IMR-90 (cell line): ENCODE measurements around the gene C20orf202. TPM values are rescaled to one million over a fixed set of nuclear protein-coding genes. Genes with fewer than 3 reads are reported as not detected.
A peak's percentile ranks its signal among the peaks of the same experiment; 100 is the strongest.

Source experiments
- ATAC-seq: fragments of 200-7000 bp; cut with Tn5 transposase; 2 replicates; pipeline ENCODE4 v1.9.1; 2020; ENCODE audit warnings: low read depth, mild to moderate bottlenecking, moderate library complexity
- BruUV-seq: library from RNA; stranded (reverse); fragments of 400-500 nt; replicated peaks from 2 replicates; lab custom pipeline; 2021; lab: Mats Ljungman, UMichigan
- CTCF ChIA-PET: fragments of 300-600 bp; formaldehyde crosslinking; extraction: SDS; loops from one replicate; lab custom pipeline; 2021; ENCODE audit warnings: antibody characterized with exemption; lab: Yijun Ruan, JAX
- POLR2A ChIA-PET: fragments of 300-600 bp; sonication (Branson Sonifier 250); formaldehyde crosslinking; loops from one replicate; lab custom pipeline; 2022; ENCODE audit warnings: antibody characterized with exemption; ENCODE audit not compliant: unreplicated experiment; lab: Charles Lee
- DNase-seq: peaks from one replicate; pipeline ENCODE4 v3.0.0; 2013
- H2AFZ ChIP-seq: replicated peaks from 2 replicates; pipeline ENCODE3; 2013; ENCODE audit warnings: low read length, mild to moderate bottlenecking; ENCODE audit not compliant: poor library complexity
- H2AK5ac ChIP-seq: 2 replicates; pipeline ENCODE4 v1.6.1; 2013; ENCODE audit warnings: low read depth, low read length, inconsistent platforms
- H2AK9ac ChIP-seq: replicated peaks from 2 replicates; pipeline ENCODE3; 2013; ENCODE audit warnings: mild to moderate bottlenecking, low read depth, low read length, moderate library complexity; ENCODE audit not compliant: poor library complexity
- H2BK120ac ChIP-seq: 2 replicates; pipeline ENCODE4 v1.6.1; 2013; ENCODE audit warnings: low read depth, low read length, inconsistent platforms
- H2BK15ac ChIP-seq: 3 replicates; pipeline ENCODE4 v1.6.1; 2013; ENCODE audit warnings: low read depth, low read length, inconsistent platforms
- H2BK20ac ChIP-seq: 2 replicates; pipeline ENCODE4 v1.6.1; 2013; ENCODE audit warnings: low read depth, mild to moderate bottlenecking, inconsistent platforms, low read length, moderate library complexity
- H2BK5ac ChIP-seq: 2 replicates; pipeline ENCODE4 v1.6.1; 2013; ENCODE audit warnings: mild to moderate bottlenecking, low read depth, low read length, inconsistent platforms; ENCODE audit not compliant: poor library complexity, severe bottlenecking
- H3K14ac ChIP-seq: replicated peaks from 2 replicates; pipeline ENCODE4 v1.6.1; 2013; ENCODE audit warnings: low read depth, low read length, inconsistent platforms
- H3K18ac ChIP-seq: 2 replicates; pipeline ENCODE4 v1.6.1; 2013; ENCODE audit warnings: low read depth, low read length, control low read depth
- H3K23ac ChIP-seq: 2 replicates; pipeline ENCODE4 v1.6.1; 2013; ENCODE audit warnings: low read depth, low read length, inconsistent platforms
- H3K27ac ChIP-seq: 2 replicates; pipeline ENCODE4 v1.5.1; 2013; ENCODE audit warnings: mild to moderate bottlenecking, control low read depth, low read length; ENCODE audit not compliant: insufficient read depth
- H3K27me3 ChIP-seq: 2 replicates; pipeline ENCODE4 v1.6.1; 2013; ENCODE audit warnings: low read length; ENCODE audit not compliant: control insufficient read depth, insufficient read depth
- H3K36me3 ChIP-seq: 2 replicates; pipeline ENCODE4 v1.6.1; 2013; ENCODE audit warnings: low read length, mixed read lengths; ENCODE audit not compliant: control insufficient read depth, insufficient read depth
- H3K4ac ChIP-seq: 2 replicates; pipeline ENCODE4 v1.6.1; 2013; ENCODE audit warnings: low read depth, low read length, inconsistent platforms
- H3K4me1 ChIP-seq: 2 replicates; pipeline ENCODE4 v1.6.1; 2013; ENCODE audit warnings: low read length, mixed read lengths; ENCODE audit not compliant: control insufficient read depth, insufficient read depth
- H3K4me2 ChIP-seq: 2 replicates; pipeline ENCODE4 v1.6.1; 2013; ENCODE audit warnings: low read depth, mild to moderate bottlenecking, control low read depth, low read length, moderate library complexity
- H3K4me3 ChIP-seq: 2 replicates; pipeline ENCODE4 v1.5.1; 2013; ENCODE audit warnings: low read depth, mild to moderate bottlenecking, control low read depth, low read length, moderate library complexity; ENCODE audit not compliant: insufficient read depth
- H3K56ac ChIP-seq: 2 replicates; pipeline ENCODE4 v1.6.1; 2013; ENCODE audit warnings: low read length, inconsistent platforms; ENCODE audit not compliant: insufficient read depth; ENCODE audit errors: extremely low read depth
- H3K79me1 ChIP-seq, 2 experiments: 2 replicates each; pipeline ENCODE4 v1.6.1; 2013; ENCODE audit warnings: low read length in 2 of 2, inconsistent platforms in 1 of 2, low read depth in 1 of 2
- H3K9ac ChIP-seq: 2 replicates; pipeline ENCODE4 v1.6.1; 2013; ENCODE audit warnings: low read depth, low read length, control low read depth
- H3K9me1 ChIP-seq: 2 replicates; pipeline ENCODE4 v1.6.1; 2013; ENCODE audit warnings: low read length, inconsistent platforms; ENCODE audit not compliant: insufficient read depth
- H3K9me3 ChIP-seq: 2 replicates; pipeline ENCODE4 v1.6.1; 2013; ENCODE audit warnings: low read length; ENCODE audit not compliant: control insufficient read depth, insufficient read depth
- H4K20me1 ChIP-seq: 2 replicates; pipeline ENCODE4 v1.6.1; 2013; ENCODE audit warnings: low read length, inconsistent platforms; ENCODE audit not compliant: insufficient read depth
- H4K5ac ChIP-seq: 2 replicates; pipeline ENCODE4 v1.6.1; 2013; ENCODE audit warnings: mild to moderate bottlenecking, low read depth, low read length, control low read depth
- H4K8ac ChIP-seq, 2 experiments: 2 replicates each; pipeline ENCODE4 v1.6.1; 2013; ENCODE audit warnings: low read depth in 2 of 2, low read length in 2 of 2, control low read depth in 1 of 2, inconsistent platforms in 1 of 2
- H4K91ac ChIP-seq: 2 replicates; pipeline ENCODE4 v1.6.1; 2013; ENCODE audit warnings: low read depth, low read length, inconsistent platforms; ENCODE audit not compliant: insufficient read depth
- BHLHE40 ChIP-seq: fragments of 150-350 bp; IDR thresholded peaks from 2 replicates; pipeline ENCODE4 v1.6.1; 2016; ENCODE audit warnings: mild to moderate bottlenecking, low read depth, low read length
- CEBPB ChIP-seq: IDR thresholded peaks from 2 replicates; pipeline ENCODE4 v1.6.1; 2012; ENCODE audit warnings: low read depth, low read length, improper control_type of control experiment
- CHD1 ChIP-seq: IDR thresholded peaks from 2 replicates; pipeline ENCODE4 v1.6.1; 2012; ENCODE audit warnings: low read depth, low read length, improper control_type of control experiment
- CTCF ChIP-seq: conservative IDR thresholded peaks from 2 replicates; pipeline ENCODE4 v1.5.1; 2012; ENCODE audit warnings: mild to moderate bottlenecking, low read depth, low read length, improper control_type of control experiment
- FOS ChIP-seq: fragments of 150-350 bp; IDR thresholded peaks from 2 replicates; pipeline ENCODE4 v1.6.1; 2016; ENCODE audit warnings: low read depth, low read length
- MAFK ChIP-seq: IDR thresholded peaks from 2 replicates; pipeline ENCODE4 v1.6.1; 2012; ENCODE audit warnings: low read depth, low read length, improper control_type of control experiment
- MAZ ChIP-seq: IDR thresholded peaks from 2 replicates; pipeline ENCODE4 v1.6.1; 2012; ENCODE audit warnings: low read depth, mild to moderate bottlenecking, low read length, improper control_type of control experiment, moderate library complexity, borderline replicate concordance
- MXI1 ChIP-seq: IDR thresholded peaks from 2 replicates; pipeline ENCODE4 v1.6.1; 2012; ENCODE audit warnings: low read depth, mild to moderate bottlenecking, low read length, moderate library complexity, borderline replicate concordance
- NFE2L2 ChIP-seq: fragments of 150-350 bp; IDR thresholded peaks from 2 replicates; pipeline ENCODE4 v1.6.1; 2016; ENCODE audit warnings: low read depth, mild to moderate bottlenecking, low read length
- POLR2A ChIP-seq: IDR thresholded peaks from 2 replicates; pipeline ENCODE4 v1.6.1; 2012; ENCODE audit warnings: mild to moderate bottlenecking, low read depth, low read length
- RAD21 ChIP-seq: IDR thresholded peaks from 2 replicates; pipeline ENCODE4 v1.6.1; 2012; ENCODE audit warnings: low read length, improper control_type of control experiment
- RCOR1 ChIP-seq: IDR thresholded peaks from 2 replicates; pipeline ENCODE4 v1.6.1; 2012; ENCODE audit warnings: mild to moderate bottlenecking, low read length, improper control_type of control experiment; ENCODE audit not compliant: insufficient replicate concordance
- RFX5 ChIP-seq: IDR thresholded peaks from 2 replicates; pipeline ENCODE4 v1.8.0; 2012; ENCODE audit warnings: low read depth, mild to moderate bottlenecking, low read length, moderate library complexity
- SMC3 ChIP-seq: fragments of 150-350 bp; IDR thresholded peaks from 2 replicates; pipeline ENCODE4 v1.6.1; 2016; ENCODE audit warnings: low read depth, mild to moderate bottlenecking, antibody characterized with exemption, low read length, moderate library complexity
- USF2 ChIP-seq: fragments of 150-350 bp; IDR thresholded peaks from 2 replicates; pipeline ENCODE4 v1.6.1; 2017; ENCODE audit warnings: mild to moderate bottlenecking, antibody characterized with exemption, low read length, low read depth
- WGBS, 2 experiments: methylation state at CpG; one replicate each; pipeline versions ENCODE4 v1.1.5 to v1.1.7; 2013; ENCODE audit warnings: missing lambda C conversion rate in 2 of 2; ENCODE audit not compliant: insufficient read length in 1 of 2; ENCODE audit errors: extremely low coverage in 2 of 2; 5-methylcytosine and 5-hydroxymethylcytosine counted together
- dilution Hi-C: fragments of 300-500 bp; cut with HindIII; formaldehyde crosslinking; loops from one replicate; pipeline ENCODE4 v1.14.3; 2018; ENCODE audit warnings: low sequenced_read_pairs; ENCODE audit not compliant: unreplicated experiment
- in situ Hi-C: fragments of 300-500 bp; cut with MboI; formaldehyde crosslinking; loops from 3 replicates; pipeline ENCODE4 v1.14.3; 2019; ENCODE audit warnings: low sequenced_read_pairs, inconsistent platforms, mixed read lengths
- intact Hi-C: fragments of 100-400 bp; cut with micrococcal nuclease; formaldehyde crosslinking; loops from 2 replicates; pipeline ENCODE4 v1.10.0; 2022
- polyA plus RNA-seq, 3 experiments: library from polyadenylated mRNA; depleted of rRNA; stranded (reverse); fragments of >200 nt; gene quantifications; 2 replicates each; pipeline ENCODE4 v1.2.3, GENCODE V29; 2012; ENCODE audit warnings: low replicate concordance in 1 of 3
- total RNA-seq: library from RNA; depleted of rRNA; stranded (reverse); fragments of >200 nt; gene quantifications from 2 replicates; pipeline ENCODE4 v1.2.3, GENCODE V29; 2012

Gene C20orf202
- total and polyA plus RNA-seq, 2 of the 4 experiments (the other 2 are of a cell fraction): not detected

GRCh38 chr20:1171461-1172093 lies 31.7 kb upstream of the C20orf202 start:
- ATAC-seq (peak; percentile 74), DNase-seq (peak; percentile 27)
- Histone ChIP-seq H3K27me3 (no peaks in the 10 kb centered on the region), H4K8ac (no peak overlapping the region), H2AK5ac (no peak overlapping the region), H3K9me1 (peaks cover 24% of the 10 kb centered on the region), H3K4me2 (no peak overlapping the region), H3K4me3 (no peak overlapping the region), H2BK20ac (no peak overlapping the region), H3K9me3 (no peaks in the 10 kb centered on the region), H4K5ac (no peak overlapping the region), H4K20me1 (peaks cover 17% of the 10 kb centered on the region; the same call in 1 of the 2 replicates), H3K36me3 (peaks cover 25% of the 10 kb centered on the region), H3K4ac (no peak overlapping the region), H3K27ac (no peak overlapping the region), H3K9ac (no peak overlapping the region), H2AK9ac (peak overlapping the region; percentile 68), H3K18ac (no peak overlapping the region), H2BK120ac (no peak overlapping the region), H2BK15ac (no peak overlapping the region), H2AFZ (no peak overlapping the region), H2BK5ac (no peak overlapping the region), H3K14ac (no peak overlapping the region), H3K56ac (no peak overlapping the region), H3K23ac (no peak overlapping the region), H4K91ac (no peak overlapping the region), H3K4me1 (no peaks in the 10 kb centered on the region), H3K79me1 (no peaks in the 10 kb centered on the region)
- ChIA-PET POLR2A (no interaction called here), CTCF (no interaction called here)
- in situ Hi-C loops (no loop called here), intact Hi-C loops (no loop called here), dilution Hi-C loops (no loop called here)
- no TSS peak for BruUV-seq
- TF ChIP-seq CTCF (no peak), RAD21 (no peak), RFX5 (no peak), RCOR1 (no peak), NFE2L2 (no peak), POLR2A (no peak), BHLHE40 (no peak), CHD1 (no peak), FOS (no peak), MAFK (no peak), MXI1 (no peak), CEBPB (no peak), USF2 (no peak), MAZ (no peak), SMC3 (no peak)
- no CpG with 5 or more reads among the region's 4 CpGs for WGBS, 2 experiments
